Measurements from ENCODE around the gene PMPCA. TPM values are rescaled to one million over a fixed set of nuclear protein-coding genes. Genes with fewer than 3 reads are reported as not detected.

The PMPCA gene
- total and polyA plus RNA-seq, 2 of the 8 experiments (the other 6 are each of a cell fraction or from before 2014, with no cell fraction given) = 60.0 to 88.2 TPM

DNA sequence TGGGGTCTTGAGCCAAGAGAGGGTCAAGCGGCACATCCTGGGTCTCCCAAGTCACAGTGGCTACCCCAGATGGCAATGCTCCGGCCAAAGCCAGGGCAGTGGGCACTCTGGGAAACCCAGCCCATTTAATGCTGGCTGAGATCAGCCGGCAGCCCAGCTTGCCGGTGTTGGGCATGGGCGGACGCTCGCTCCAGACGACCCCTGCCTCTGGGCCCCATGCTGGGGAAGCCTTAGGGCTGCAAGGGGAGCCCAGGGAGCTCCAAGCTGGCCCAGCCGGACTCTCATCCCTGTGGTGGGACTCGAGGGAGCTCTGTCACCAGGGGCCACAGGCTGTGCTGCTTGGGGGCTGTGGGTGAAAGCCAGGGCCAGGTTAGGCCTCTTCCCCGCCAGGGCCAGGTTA lies 31.1 kb upstream of the PMPCA start:
- no peaks in the 10 kb centered on the region for H3K79me2 ChIP-seq (ENCODE audit: control insufficient read depth in 1 of 2, insufficient read depth in 2 of 2, low read length in 2 of 2)
- CTCF ChIA-PET (ENCODE audit: partially characterized antibody) = interaction anchor here (1.1 to 2.2 kb wide), 3 partner anchors 13 to 107 kb away, joined by 3 to 10 read pairs (median 6); no protein-coding TSS in a partner anchor
- H3K36me3 ChIP-seq (ENCODE audit: control insufficient read depth in 2 of 4, insufficient read depth in 4 of 4, low read length in 3 of 4) = peaks cover 6 to 56% (median 24%) of the 10 kb centered on the region in 4 experiments; a peak in 7 of 8 replicates

More for the DNA sequence above, 31.1 kb upstream of the PMPCA start:
- Histone ChIP-seq H3K14ac (ENCODE audit: insufficient read length) (no peak overlapping the region), H3K23me2 (ENCODE audit: low read depth, low read length) (no peaks in the 10 kb centered on the region), H3K4ac (replicated peaks; ENCODE audit: insufficient read length, low read depth, low read length) (no peak overlapping the region), H2BK12ac (ENCODE audit: low read depth, low read length) (no peak overlapping the region), H3K18ac (ENCODE audit: extremely low read depth, low read length) (no peak overlapping the region), H4K5ac (ENCODE audit: insufficient read length, low read depth, low read length) (no peak overlapping the region), H3K9me3 (ENCODE audit: insufficient read depth in 2 of 2, low read depth in 1 of 2, low read length in 1 of 2) (no peaks in the 10 kb centered on the region), H4K8ac (ENCODE audit: extremely low read depth, insufficient read depth, low read length) (0 out of 2 replicates have a peak overlapping the region, but pooled peaks have one; percentile 14), H3K27ac (ENCODE audit: low read depth, low read length) (no peak overlapping the region), H3K4me1 (replicated peaks in 1 of 4; ENCODE audit: control insufficient read depth in 3 of 4, insufficient read depth in 4 of 4, low read length in 3 of 4) (no peaks in the 10 kb centered on the region), H2BK120ac (replicated peaks; ENCODE audit: low read depth, low read length) (no peak overlapping the region), H2AK5ac (ENCODE audit: low read depth, low read length) (no peak overlapping the region), H3K56ac (replicated peaks; ENCODE audit: insufficient read length, low read depth, low read length) (no peak overlapping the region), H3K27me3 (replicated peaks in 1 of 4; ENCODE audit: control insufficient read depth in 3 of 4, extremely low read depth in 1 of 4, insufficient read depth in 3 of 4, low read length in 3 of 4) (no peaks in the 10 kb centered on the region), H2BK5ac (ENCODE audit: low read depth, low read length) (no peak overlapping the region), H2BK20ac (ENCODE audit: low read length) (no peak overlapping the region), H2BK15ac (ENCODE audit: low read length) (no peak overlapping the region), H4K20me1 (replicated peaks in 1 of 2; ENCODE audit: control insufficient read depth in 1 of 2, insufficient read depth in 2 of 2, low read length in 2 of 2) (peaks cover 7 to 14% of the 10 kb centered on the region in 2 experiments), H3K4me3 (ENCODE audit: extremely low read depth in 1 of 4, insufficient read depth in 2 of 4, low read depth in 3 of 4, low read length in 4 of 4) (no peak overlapping the region), H2AFZ (ENCODE audit: low read length) (no peak overlapping the region), H3K4me2 (ENCODE audit: insufficient read depth in 1 of 2, low read depth in 2 of 2, low read length in 2 of 2) (no peak overlapping the region), H3K9ac (replicated peaks in 1 of 4; ENCODE audit: extremely low read depth in 1 of 4, low read depth in 3 of 4, low read length in 3 of 4) (no peak overlapping the region), H3K79me1 (ENCODE audit: low read depth, low read length) (no peaks in the 10 kb centered on the region; the same call in 1 of the 2 replicates), H3K23ac (ENCODE audit: insufficient read length) (no peak overlapping the region), H4K91ac (replicated peaks; ENCODE audit: insufficient read length, low read length) (no peak overlapping the region)
- no peak for DNase-seq (ENCODE audit: low read depth in 1 of 2, low spot score in 2 of 2)
- 98% methylated on average over 11 of the region's 11 CpGs; no CpG with 5 or more reads in 1 of the 2 experiments for WGBS, 2 experiments (ENCODE audit: extremely low coverage in 1 of 2, insufficient coverage in 1 of 2, insufficient read length in 1 of 2, insufficient replicate concordance in 2 of 2, low coverage in 1 of 2, low lambda C conversion rate in 2 of 2, missing lambda C conversion rate in 1 of 2)
- no peak for TF ChIP-seq POLR2AphosphoS5 (IDR thresholded peaks at IDR 0.05; ENCODE audit: low read depth, low read length)
- no peak for TF ChIP-seq ZNF274 (IDR thresholded peaks at IDR 0.05; ENCODE audit: borderline replicate concordance, extremely low read depth, low read length)
- no peak for TF ChIP-seq CBX5 (IDR thresholded peaks at IDR 0.05; ENCODE audit: low read depth, low read length)
- TF ChIP-seq PHF8 (conservative IDR thresholded peaks at IDR 0.05; ENCODE audit: low read depth, low read length) = no peak
- no peak for TF ChIP-seq RFX5 (IDR thresholded peaks at IDR 0.05; ENCODE audit: borderline replicate concordance, low read depth, low read length)
- no peak for TF ChIP-seq SIRT6 (IDR thresholded peaks at IDR 0.05; ENCODE audit: low read length)
- no peak for TF ChIP-seq CEBPB (IDR thresholded peaks at IDR 0.05; ENCODE audit: low read depth, low read length)
- no peak for TF ChIP-seq KDM5A (IDR thresholded peaks at IDR 0.05; ENCODE audit: low read length)
- no peak for TF ChIP-seq NANOG (IDR thresholded peaks at IDR 0.05; ENCODE audit: insufficient read depth, low read depth, low read length, poor library complexity, severe bottlenecking)
- no peak for TF ChIP-seq CREB1 (IDR thresholded peaks at IDR 0.05)
- no peak for TF ChIP-seq RXRA (IDR thresholded peaks at IDR 0.05; ENCODE audit: insufficient read depth, low read depth, low read length)
- no peak for TF ChIP-seq JUND (IDR thresholded peaks at IDR 0.05; ENCODE audit: low read length)
- no peak for TF ChIP-seq MAFK (IDR thresholded peaks at IDR 0.05; ENCODE audit: low read depth, low read length)
- FAIRE-seq = no peak
- POLR2A ChIA-PET (ENCODE audit: partially characterized antibody) = interaction anchor here (1.1 to 3.2 kb wide), 6 partner anchors 7 to 79 kb away, joined by 3 to 19 read pairs (median 8); partner anchors contain the start of gene SNAPC4

Data from H1 (cell line).